Astrocyte (in vitro differentiated cells and primary cell): ENCODE results near the gene FBXO34.

Source experiments
- CTCF ChIP-seq: IDR thresholded peaks from 2 replicates; pipeline ENCODE4 v1.5.1; 2011; ENCODE audit warnings: low read depth, mild to moderate bottlenecking, inconsistent platforms, low read length, moderate library complexity; ENCODE audit not compliant: insufficient read depth
- EZH2 ChIP-seq: IDR thresholded peaks from 2 replicates; pipeline ENCODE4 v1.6.1; 2012; ENCODE audit warnings: mild to moderate bottlenecking, low read length, inconsistent platforms; ENCODE audit not compliant: insufficient read depth

GRCh38 chr14:55339770-55340169 lies 68.5 kb downstream of the FBXO34 start:
- no peak for TF ChIP-seq CTCF
- TF ChIP-seq EZH2 = no peak
